GM12878 (cell line): ENCODE results near the gene FBXO4.

ENCODE experiments used
- BACH1 ChIP-seq: fragments of 450-650 bp; IDR thresholded peaks from 2 replicates; pipeline ENCODE4 v1.6.1; 2017; ENCODE audit warnings: mild to moderate bottlenecking, borderline replicate concordance
- CHD2 ChIP-seq: IDR thresholded peaks from 2 replicates; pipeline ENCODE4 v1.6.1; 2011; ENCODE audit warnings: low read depth, low read length, improper control_type of control experiment, borderline replicate concordance
- HDAC2 ChIP-seq: fragments of 200-600 bp; sonication (generic); IDR thresholded peaks from 2 replicates; pipeline ENCODE4 v1.6.1; 2017
- IRF4 ChIP-seq: IDR thresholded peaks from 2 replicates; pipeline ENCODE4 v1.6.1; 2011; ENCODE audit warnings: low read depth, low read length
- NRF1 ChIP-seq: conservative IDR thresholded peaks from 2 replicates; pipeline ENCODE4 v1.6.1; 2011; ENCODE audit warnings: mild to moderate bottlenecking, low read depth, low read length, improper control_type of control experiment
- PAX8 ChIP-seq: fragments of 450-650 bp; IDR thresholded peaks from 2 replicates; pipeline ENCODE4 v1.6.1; 2017; ENCODE audit warnings: mild to moderate bottlenecking, moderate library complexity
- POLR2A ChIP-seq: IDR thresholded peaks from 2 replicates; pipeline ENCODE4 v1.6.1; 2011; ENCODE audit warnings: low read depth, mild to moderate bottlenecking, low read length
- POLR2AphosphoS2 ChIP-seq: IDR thresholded peaks from 2 replicates; pipeline ENCODE4 v1.6.1; 2011; ENCODE audit warnings: low read depth, mild to moderate bottlenecking, low read length, improper control_type of control experiment, moderate library complexity
- RCOR1 ChIP-seq: conservative IDR thresholded peaks from 2 replicates; pipeline ENCODE4 v1.6.1; 2012; ENCODE audit warnings: low read depth, low read length, improper control_type of control experiment
- SMC3 ChIP-seq: IDR thresholded peaks from 2 replicates; pipeline ENCODE4 v1.6.1; 2011; ENCODE audit warnings: low read length, improper control_type of control experiment, borderline replicate concordance
- SUZ12 ChIP-seq: fragments of 200-600 bp; sonication (generic); IDR thresholded peaks from one replicate; pipeline ENCODE4 v1.6.1; 2018; ENCODE audit warnings: antibody characterized with exemption, mild to moderate bottlenecking; ENCODE audit not compliant: unreplicated experiment
- TF ChIP-seq, protein P1 (sequence below): IDR thresholded peaks from 2 replicates; pipeline ENCODE4 v1.6.1; 2012; ENCODE audit warnings: low read depth, low read length, improper control_type of control experiment
- TF ChIP-seq, protein P2 (sequence below), 3 experiments: IDR thresholded peaks in 2 of 3; conservative IDR thresholded peaks in 1 of 3; 2 replicates each; pipeline ENCODE4 v1.5.1; 2011; ENCODE audit warnings: low read depth in 3 of 3, low read length in 3 of 3, mild to moderate bottlenecking in 3 of 3, control low read depth in 2 of 3, moderate library complexity in 2 of 3, inconsistent platforms in 1 of 3, mixed read lengths in 1 of 3; ENCODE audit not compliant: control insufficient read depth in 2 of 3, insufficient read depth in 1 of 3; ENCODE audit errors: extremely low read depth in 1 of 3

DNA sequence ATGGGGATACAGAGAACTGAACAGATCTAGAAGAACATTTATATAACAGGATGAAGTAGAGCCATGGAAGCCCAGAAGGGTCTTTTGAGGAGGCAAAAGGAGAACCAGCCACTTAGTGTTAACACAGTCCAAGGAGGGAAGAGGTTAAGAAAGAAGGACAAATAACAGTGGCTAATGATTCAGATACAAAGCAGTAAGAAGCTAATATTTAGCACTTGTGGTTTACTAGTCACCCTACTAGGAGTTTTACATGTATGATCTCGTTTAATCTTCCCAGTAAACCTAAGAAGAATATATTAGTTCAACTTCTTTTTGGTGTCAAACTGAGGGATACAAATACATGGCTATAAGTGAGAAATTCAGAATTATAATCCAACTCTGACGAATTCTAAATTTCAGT, 7.7 kb downstream of the FBXO4 start:
- TF ChIP-seq RCOR1, result no peak
- no peak for TF ChIP-seq BACH1
- no peak for TF ChIP-seq SMC3
- no peak for TF ChIP-seq SUZ12
- TF ChIP-seq, protein P1, sequence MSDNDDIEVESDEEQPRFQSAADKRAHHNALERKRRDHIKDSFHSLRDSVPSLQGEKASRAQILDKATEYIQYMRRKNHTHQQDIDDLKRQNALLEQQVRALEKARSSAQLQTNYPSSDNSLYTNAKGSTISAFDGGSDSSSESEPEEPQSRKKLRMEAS, result no peak
- no peak for TF ChIP-seq PAX8
- no peak for TF ChIP-seq NRF1
- TF ChIP-seq, protein P2, sequence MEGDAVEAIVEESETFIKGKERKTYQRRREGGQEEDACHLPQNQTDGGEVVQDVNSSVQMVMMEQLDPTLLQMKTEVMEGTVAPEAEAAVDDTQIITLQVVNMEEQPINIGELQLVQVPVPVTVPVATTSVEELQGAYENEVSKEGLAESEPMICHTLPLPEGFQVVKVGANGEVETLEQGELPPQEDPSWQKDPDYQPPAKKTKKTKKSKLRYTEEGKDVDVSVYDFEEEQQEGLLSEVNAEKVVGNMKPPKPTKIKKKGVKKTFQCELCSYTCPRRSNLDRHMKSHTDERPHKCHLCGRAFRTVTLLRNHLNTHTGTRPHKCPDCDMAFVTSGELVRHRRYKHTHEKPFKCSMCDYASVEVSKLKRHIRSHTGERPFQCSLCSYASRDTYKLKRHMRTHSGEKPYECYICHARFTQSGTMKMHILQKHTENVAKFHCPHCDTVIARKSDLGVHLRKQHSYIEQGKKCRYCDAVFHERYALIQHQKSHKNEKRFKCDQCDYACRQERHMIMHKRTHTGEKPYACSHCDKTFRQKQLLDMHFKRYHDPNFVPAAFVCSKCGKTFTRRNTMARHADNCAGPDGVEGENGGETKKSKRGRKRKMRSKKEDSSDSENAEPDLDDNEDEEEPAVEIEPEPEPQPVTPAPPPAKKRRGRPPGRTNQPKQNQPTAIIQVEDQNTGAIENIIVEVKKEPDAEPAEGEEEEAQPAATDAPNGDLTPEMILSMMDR (IDR thresholded peaks at IDR 0.05 in 2 of 3, conservative IDR thresholded peaks at IDR 0.05 in 1 of 3; ENCODE audit: control insufficient read depth in 2 of 3, extremely low read depth in 1 of 3, insufficient read depth in 1 of 3, low read depth in 3 of 3, low read length in 3 of 3), result no peak
- TF ChIP-seq POLR2AphosphoS2, result no peak
- TF ChIP-seq CHD2, result no peak
- no peak for TF ChIP-seq IRF4
- TF ChIP-seq HDAC2, result no peak
- no peak for TF ChIP-seq POLR2A
